ENCODE results near the gene REEP2.

DNA sequence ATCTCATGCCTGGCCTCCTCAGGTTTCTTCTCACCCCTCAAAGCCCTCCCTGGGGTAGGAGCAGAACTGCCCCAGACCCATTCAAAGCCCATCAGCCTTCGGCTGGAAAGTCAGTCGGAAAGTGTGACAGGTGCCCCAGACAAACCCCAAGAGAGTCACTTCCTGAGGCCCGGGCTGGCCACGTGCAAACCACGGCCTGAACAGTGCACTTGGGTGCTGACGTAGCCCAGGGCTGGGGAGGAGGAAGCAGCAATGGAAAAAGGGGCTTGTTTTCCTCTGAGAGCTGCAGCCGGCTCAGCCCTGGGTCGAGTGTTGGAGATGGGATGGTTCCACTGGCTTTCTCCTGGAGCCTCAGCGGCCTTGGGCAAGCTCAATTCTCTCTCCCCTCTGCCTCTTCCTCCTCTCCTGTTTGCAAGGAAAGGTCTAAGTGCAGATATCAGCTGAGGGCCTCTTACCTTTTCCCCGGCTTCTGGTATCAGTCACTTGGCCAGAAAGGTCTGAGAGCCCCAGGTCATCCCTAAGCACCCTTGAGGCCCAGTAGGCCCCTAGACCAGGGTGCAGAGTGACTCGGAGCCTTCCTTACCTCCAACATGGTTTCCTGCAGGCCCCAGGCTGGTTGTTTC lies 20.6 kb downstream of the REEP2 start:
- no peak for TF ChIP-seq EZH2 (IDR thresholded peaks at IDR 0.05; ENCODE audit: insufficient read depth, poor library complexity, severe bottlenecking)
- TF ChIP-seq EZH2phosphoT487 (IDR thresholded peaks at IDR 0.05; ENCODE audit: insufficient read depth, low read depth): no peak
